Measurements from ENCODE around the gene VMAC.
"Not testable (repeated sequence)": the region's sequence is repeated elsewhere in the genome, so short reads cannot be mapped to it uniquely, and the experiment has no call there.

The VMAC gene

DNA sequence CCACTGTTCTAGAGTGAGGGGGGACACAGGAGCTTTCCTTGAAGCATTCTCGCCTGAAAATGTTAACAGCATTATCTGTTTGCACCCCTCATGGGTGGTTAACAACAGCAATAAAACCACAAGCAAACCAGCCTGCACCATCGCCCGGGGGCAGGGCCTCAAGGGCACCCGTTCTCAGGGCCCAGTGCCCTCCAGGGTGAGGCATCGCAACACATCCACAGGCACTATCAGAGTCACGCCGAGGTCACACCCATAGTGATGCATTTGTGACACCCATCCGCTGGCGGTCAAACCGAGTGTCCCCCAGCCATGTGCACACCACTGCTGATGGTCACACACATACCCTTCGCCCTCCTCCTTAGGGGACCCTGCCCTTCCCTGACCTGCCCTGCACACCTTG is 38.9 kb upstream of the VMAC start:
- in situ Hi-C loops (cut with HindIII; ENCODE audit: low sequenced_read_pairs): no loop called here
- no peak for DNase-seq (ENCODE audit: low read depth, low spot score)
- TF ChIP-seq, protein P1, sequence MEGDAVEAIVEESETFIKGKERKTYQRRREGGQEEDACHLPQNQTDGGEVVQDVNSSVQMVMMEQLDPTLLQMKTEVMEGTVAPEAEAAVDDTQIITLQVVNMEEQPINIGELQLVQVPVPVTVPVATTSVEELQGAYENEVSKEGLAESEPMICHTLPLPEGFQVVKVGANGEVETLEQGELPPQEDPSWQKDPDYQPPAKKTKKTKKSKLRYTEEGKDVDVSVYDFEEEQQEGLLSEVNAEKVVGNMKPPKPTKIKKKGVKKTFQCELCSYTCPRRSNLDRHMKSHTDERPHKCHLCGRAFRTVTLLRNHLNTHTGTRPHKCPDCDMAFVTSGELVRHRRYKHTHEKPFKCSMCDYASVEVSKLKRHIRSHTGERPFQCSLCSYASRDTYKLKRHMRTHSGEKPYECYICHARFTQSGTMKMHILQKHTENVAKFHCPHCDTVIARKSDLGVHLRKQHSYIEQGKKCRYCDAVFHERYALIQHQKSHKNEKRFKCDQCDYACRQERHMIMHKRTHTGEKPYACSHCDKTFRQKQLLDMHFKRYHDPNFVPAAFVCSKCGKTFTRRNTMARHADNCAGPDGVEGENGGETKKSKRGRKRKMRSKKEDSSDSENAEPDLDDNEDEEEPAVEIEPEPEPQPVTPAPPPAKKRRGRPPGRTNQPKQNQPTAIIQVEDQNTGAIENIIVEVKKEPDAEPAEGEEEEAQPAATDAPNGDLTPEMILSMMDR (IDR thresholded peaks at IDR 0.05; ENCODE audit: low read depth, low read length): no peak
- no peak overlapping the region for H3K4me3 ChIP-seq (ENCODE audit: low read depth, low read length)

DNA sequence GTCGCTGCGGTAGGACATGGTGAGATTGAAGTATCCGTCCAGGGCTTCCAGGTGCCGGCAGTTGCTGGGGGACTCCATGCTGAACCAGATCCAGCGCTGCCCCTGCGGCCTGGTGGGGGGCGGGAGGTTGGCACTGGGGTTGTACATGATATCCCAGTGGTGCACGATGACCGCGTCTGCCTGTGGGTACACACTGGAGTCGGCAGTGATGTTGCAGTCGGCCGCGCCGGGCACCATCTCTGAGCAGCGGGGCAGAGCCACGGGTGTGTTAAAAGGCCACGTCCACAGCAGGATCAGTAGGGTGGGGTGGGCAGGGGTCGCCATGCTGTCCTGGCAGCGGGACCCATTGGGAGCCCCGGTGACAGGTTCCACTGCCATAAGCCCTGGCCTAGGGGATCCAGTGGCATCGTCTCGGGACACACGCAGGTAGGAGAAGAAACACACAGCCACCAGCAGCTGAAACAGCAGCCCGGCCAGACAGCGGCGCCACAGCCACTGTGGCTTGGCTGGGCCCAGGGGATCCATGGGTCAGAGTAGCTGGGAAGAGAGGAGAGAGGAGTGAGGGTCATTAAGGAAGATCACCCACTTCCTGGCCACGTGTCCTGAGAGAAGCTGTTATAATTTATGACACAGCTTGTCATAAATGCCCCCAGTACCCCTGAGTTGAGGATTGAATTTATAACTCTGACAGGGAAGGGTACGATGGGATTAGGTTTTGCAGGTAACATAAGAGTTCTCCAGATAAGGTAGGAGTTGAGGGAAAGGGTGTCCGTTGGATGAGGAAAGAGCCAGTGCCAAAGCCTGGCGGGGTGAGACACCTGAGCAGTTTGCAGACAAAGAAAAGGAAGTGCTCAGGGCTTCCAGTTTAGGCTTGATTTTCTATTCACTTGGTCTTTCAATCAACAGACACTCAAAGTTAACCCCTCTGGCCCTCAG is 37.2 kb upstream of the VMAC start:
- TF ChIP-seq, protein P1 (IDR thresholded peaks at IDR 0.05; ENCODE audit: low read depth, low read length): no peak
- no peak overlapping the region for H3K4me3 ChIP-seq (ENCODE audit: low read depth, low read length)
- in situ Hi-C loops (cut with HindIII; ENCODE audit: low sequenced_read_pairs): no loop called here
- no peak for DNase-seq (ENCODE audit: low read depth, low spot score)

DNA sequence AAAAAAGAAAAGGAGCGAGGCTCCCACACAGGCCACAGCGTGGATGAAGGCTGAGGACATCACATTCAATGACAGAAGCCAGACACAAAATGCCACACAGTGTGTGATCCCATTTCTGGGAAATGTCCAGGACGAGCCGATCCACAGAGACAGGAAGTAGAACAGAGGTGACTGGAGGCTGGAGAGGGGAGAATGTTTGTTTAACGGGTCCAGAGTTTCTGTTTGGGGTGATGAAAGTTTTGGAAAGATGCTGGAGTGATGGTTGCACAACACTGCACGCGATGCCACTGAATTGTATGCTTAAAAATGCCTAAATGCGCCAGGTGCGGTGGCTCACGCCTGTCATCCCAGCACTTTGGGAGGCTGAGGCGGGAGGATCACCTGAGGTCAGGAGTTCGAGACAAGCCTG is 33.7 kb upstream of the VMAC start:
- DNase-seq (ENCODE audit: low read depth, low spot score): no peak
- H3K4me3 ChIP-seq (ENCODE audit: low read depth, low read length): no peak overlapping the region
- in situ Hi-C loops (cut with HindIII; ENCODE audit: low sequenced_read_pairs): no loop called here
- TF ChIP-seq, protein P1 (IDR thresholded peaks at IDR 0.05; ENCODE audit: low read depth, low read length): no peak

DNA sequence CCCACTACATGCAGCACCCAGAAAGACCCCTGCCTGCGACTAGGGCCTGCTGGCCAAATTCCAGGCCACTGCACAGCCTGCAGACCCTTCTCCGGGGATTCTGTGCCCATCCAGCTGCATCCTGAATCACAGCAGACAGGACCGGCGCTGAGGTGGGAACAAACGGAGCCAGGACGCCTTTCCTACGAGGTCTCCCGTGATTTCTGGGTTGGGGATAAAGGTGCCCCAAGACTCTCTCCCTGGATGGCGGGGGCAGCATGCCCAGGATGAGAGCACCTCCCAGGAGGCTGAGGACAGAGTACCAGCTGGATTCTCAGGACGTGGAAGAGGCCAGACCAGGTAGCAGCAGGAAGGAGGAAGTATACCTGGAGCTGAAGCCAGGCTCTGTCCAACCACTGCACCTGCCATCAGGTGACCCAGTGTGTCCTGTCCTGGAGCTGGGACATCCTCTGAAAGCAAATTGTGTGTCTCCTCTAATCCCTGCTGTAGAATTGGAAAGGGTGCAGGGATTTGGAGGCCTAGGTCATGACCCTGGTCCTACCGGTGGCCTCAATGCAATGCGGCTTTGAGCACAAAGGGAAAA is 31.0 kb upstream of the VMAC start:
- TF ChIP-seq, protein P1 (IDR thresholded peaks at IDR 0.05; ENCODE audit: low read depth, low read length): no peak
- no peak overlapping the region for H3K4me3 ChIP-seq (ENCODE audit: low read depth, low read length)
- DNase-seq (ENCODE audit: low read depth, low spot score): no peak
- in situ Hi-C loops (cut with HindIII; ENCODE audit: low sequenced_read_pairs): no loop called here

DNA sequence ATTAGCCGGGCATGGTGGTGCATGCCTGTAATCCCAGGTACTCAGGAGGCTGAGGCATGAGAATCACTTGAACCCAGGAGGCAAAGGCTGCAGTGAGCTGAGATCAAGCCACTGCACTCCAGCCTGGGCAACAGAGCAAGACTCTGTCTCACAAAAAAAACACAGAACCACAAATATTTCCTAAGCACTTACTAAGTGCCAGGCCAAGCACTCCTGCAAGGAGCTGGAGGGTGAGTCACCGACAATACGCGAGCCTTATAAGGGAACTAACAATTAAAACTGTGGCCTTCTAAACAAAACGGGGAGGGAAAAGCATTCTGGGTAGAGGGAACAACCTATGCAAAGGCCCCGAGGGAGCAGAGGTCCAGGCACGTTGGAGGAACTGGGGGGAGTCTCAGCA is 30.2 kb upstream of the VMAC start:
- in situ Hi-C loops (cut with HindIII; ENCODE audit: low sequenced_read_pairs); H3K4me3 ChIP-seq (ENCODE audit: low read depth, low read length): not testable (repeated sequence)
- peak; percentile 53 for DNase-seq (ENCODE audit: low read depth, low spot score)

DNA sequence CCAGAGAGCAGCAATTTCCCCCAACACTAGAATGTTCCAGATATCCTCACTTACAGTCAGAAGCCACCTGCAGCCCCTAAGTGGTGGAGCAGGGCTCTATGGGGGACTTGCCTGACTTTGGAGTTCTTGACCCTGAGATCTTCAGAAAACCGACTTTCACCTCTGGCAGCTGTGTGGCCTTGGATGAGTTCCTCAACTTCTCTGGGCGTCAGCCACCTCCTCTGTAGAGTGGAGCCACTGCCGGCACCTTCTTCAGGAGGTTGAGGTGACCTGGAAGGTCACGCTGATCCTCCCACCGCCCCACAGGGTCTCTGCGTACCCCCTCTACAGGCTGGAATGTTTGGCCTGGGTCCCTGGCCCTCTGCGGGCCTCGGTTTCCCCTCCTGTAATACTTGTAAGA is 27.2 kb upstream of the VMAC start:
- TF ChIP-seq, protein P1 (IDR thresholded peaks at IDR 0.05; ENCODE audit: low read depth, low read length): no peak
- in situ Hi-C loops (cut with HindIII; ENCODE audit: low sequenced_read_pairs): no loop called here
- H3K4me3 ChIP-seq (ENCODE audit: low read depth, low read length): no peak overlapping the region
- no peak for DNase-seq (ENCODE audit: low read depth, low spot score)

DNA sequence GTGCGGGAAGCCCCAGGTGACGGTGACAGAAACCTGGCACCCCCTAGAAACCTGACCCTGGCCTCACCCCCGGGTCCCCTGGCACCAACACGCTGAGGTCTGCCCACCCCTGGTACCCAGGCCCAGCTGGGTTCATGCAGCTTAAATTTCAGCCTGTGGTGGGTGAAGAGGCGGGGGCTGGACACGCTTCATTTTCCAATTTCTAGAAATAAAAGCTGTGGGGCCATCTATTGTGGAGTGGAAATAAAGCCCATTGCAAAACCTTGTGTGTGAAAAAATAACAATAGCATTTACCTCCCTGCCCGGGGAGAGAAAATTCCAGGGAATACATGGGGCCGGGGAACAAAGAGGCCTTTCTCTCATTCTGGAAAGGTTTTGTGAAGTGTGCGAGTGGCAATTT is 26.8 kb upstream of the VMAC start:
- TF ChIP-seq, protein P1 (IDR thresholded peaks at IDR 0.05; ENCODE audit: low read depth, low read length): no peak
- in situ Hi-C loops (cut with HindIII; ENCODE audit: low sequenced_read_pairs): no loop called here
- DNase-seq (ENCODE audit: low read depth, low spot score): no peak
- H3K4me3 ChIP-seq (ENCODE audit: low read depth, low read length): no peak overlapping the region
